K562 (cell line): ENCODE data around the gene SCFD1. TPM values are rescaled to one million over a fixed set of nuclear protein-coding genes. Genes with fewer than 3 reads are reported as not detected.

ENCODE experiments used
- ATAC-seq: fragments of 200-7000 bp; cut with Tn5 transposase; 3 replicates; pipeline ENCODE4 v1.9.1; 2020; ENCODE audit warnings: moderate library complexity
- BruUV-seq: library from RNA; stranded (reverse); fragments of 400-500 nt; replicated peaks from 2 replicates; lab custom pipeline; 2021; lab: Mats Ljungman, UMichigan
- CTCF ChIA-PET: fragments of 300-600 bp; formaldehyde crosslinking; extraction: SDS; loops from one replicate; lab custom pipeline; 2021; ENCODE audit warnings: low intra/inter-chr PET ratio; lab: Yijun Ruan, JAX
- POLR2A ChIA-PET: fragments of 300-600, 350-650 bp; sonication (Branson Sonifier 250); formaldehyde crosslinking; extraction: SDS; loops from one replicate; lab custom pipeline; 2021; ENCODE audit warnings: antibody characterized with exemption, inconsistent platforms; lab: Yijun Ruan, JAX
- DNase-seq, 4 experiments: peaks; one replicate each; pipeline versions ENCODE4 v3.0.0 to v3.0.0-alpha.2; 2011 to 2018; ENCODE audit warnings: low spot score in 3 of 4, mixed read lengths in 3 of 4; ENCODE audit errors: extremely low read depth in 1 of 4
- FAIRE-seq: peaks from 2 replicates; lab custom pipeline; 2011; peaks lifted over from hg19 to GRCh38; lab: Jason Lieb, UNC
- H2AFZ ChIP-seq: 2 replicates; pipeline ENCODE4 v1.6.0; 2011; ENCODE audit warnings: low read depth, low read length, control low read depth, inconsistent platforms
- H3K27ac ChIP-seq: fragments of 200-600 bp; 3 replicates; pipeline ENCODE4 v1.8.0; 2011; ENCODE audit warnings: low read depth, mild to moderate bottlenecking, control low read depth, inconsistent platforms, low read length, moderate library complexity, mixed read lengths; ENCODE audit errors: extremely low read depth
- H3K27me3 ChIP-seq, 2 experiments: fragments of 300-600 bp in 1 of 2; 2 replicates in 1 of 2; 3 replicates in 1 of 2; pipeline versions ENCODE4 v1.6.0 to v1.8.0; 2011; ENCODE audit warnings: inconsistent platforms in 2 of 2, low read length in 2 of 2, mild to moderate bottlenecking in 1 of 2, mixed read lengths in 1 of 2, moderate library complexity in 1 of 2; ENCODE audit not compliant: control insufficient read depth in 2 of 2, insufficient read depth in 2 of 2
- H3K36me3 ChIP-seq: fragments of 300-600 bp; 3 replicates; pipeline ENCODE4 v1.8.0; 2011; ENCODE audit warnings: mild to moderate bottlenecking, low read length, inconsistent platforms; ENCODE audit not compliant: control insufficient read depth, insufficient read depth
- H3K4me1 ChIP-seq, 2 experiments: fragments of 200-600 bp in 1 of 2; replicated peaks in 1 of 2; 2 replicates in 1 of 2; 3 replicates in 1 of 2; pipeline versions ENCODE4 v1.5.1 to v1.8.0; 2011; ENCODE audit warnings: inconsistent platforms in 2 of 2, low read length in 2 of 2, mild to moderate bottlenecking in 1 of 2, mixed read lengths in 1 of 2, moderate library complexity in 1 of 2; ENCODE audit not compliant: control insufficient read depth in 2 of 2, insufficient read depth in 2 of 2
- H3K4me2 ChIP-seq: 2 replicates; pipeline ENCODE4 v1.6.1; 2011; ENCODE audit warnings: low read length, control low read depth, inconsistent platforms, mixed read lengths; ENCODE audit not compliant: insufficient read depth
- H3K4me3 ChIP-seq: fragments of 200-600 bp; sonication (generic), shearing (Covaris generic); 2 replicates; pipeline ENCODE4 v1.5.1; 2016; ENCODE audit warnings: control low read depth, inconsistent platforms
- H3K79me2 ChIP-seq: fragments of 200-600 bp; 3 replicates; pipeline ENCODE4 v1.8.0; 2011; ENCODE audit warnings: low read length, inconsistent platforms; ENCODE audit not compliant: control insufficient read depth, insufficient read depth
- H3K9ac ChIP-seq, 2 experiments: 2 replicates each; pipeline versions ENCODE4 v1.6.0 to v1.6.1; 2011; ENCODE audit warnings: low read depth in 2 of 2, low read length in 2 of 2, control low read depth in 1 of 2, inconsistent platforms in 1 of 2, mild to moderate bottlenecking in 1 of 2, mixed read lengths in 1 of 2; ENCODE audit not compliant: insufficient read depth in 1 of 2
- H3K9me1 ChIP-seq: one replicate; pipeline ENCODE4 v1.6.0; 2011; ENCODE audit warnings: inconsistent platforms, mild to moderate bottlenecking, low read length, moderate library complexity; ENCODE audit not compliant: control insufficient read depth, insufficient read depth
- H3K9me3 ChIP-seq: replicated peaks from 2 replicates; pipeline ENCODE4 v1.5.1; 2011; ENCODE audit warnings: low read depth, low read length, inconsistent platforms; ENCODE audit not compliant: control insufficient read depth, insufficient read depth
- H4K20me1 ChIP-seq: replicated peaks from 2 replicates; pipeline ENCODE4 v1.6.1; 2011; ENCODE audit warnings: low read length, inconsistent platforms, mixed read lengths; ENCODE audit not compliant: control insufficient read depth, insufficient read depth
- CBX3 ChIP-seq, 2 experiments: IDR thresholded peaks; 1 replicate in 1 of 2; 2 replicates in 1 of 2; pipeline ENCODE4 v1.6.1; 2012; ENCODE audit warnings: inconsistent platforms in 2 of 2, low read length in 2 of 2, borderline replicate concordance in 1 of 2, control low read depth in 1 of 2
- ETV5 ChIP-seq: sonication (generic); formaldehyde crosslinking; IDR thresholded peaks from 2 replicates; pipeline ENCODE4 v1.4.0; 2020; ENCODE audit warnings: low read depth, mild to moderate bottlenecking, missing genetic modification reagents
- MAZ ChIP-seq, 2 experiments: fragments of 450-650 bp in 1 of 2; sonication (generic) in 1 of 2; formaldehyde crosslinking; IDR thresholded peaks in 1 of 2; conservative IDR thresholded peaks in 1 of 2; 2 replicates each; pipeline versions ENCODE4 v1.4.0 to v1.5.0; 2020; ENCODE audit warnings: mild to moderate bottlenecking in 1 of 2, missing genetic modification reagents in 1 of 2
- RBM14 ChIP-seq: fragments of 200-400 bp; formaldehyde crosslinking; IDR thresholded peaks from 2 replicates; pipeline ENCODE4 v1.6.1; 2018; ENCODE audit warnings: low read depth, mild to moderate bottlenecking, low read length, moderate library complexity, borderline replicate concordance; ENCODE audit not compliant: insufficient read depth
- ZBTB7A ChIP-seq: IDR thresholded peaks from 2 replicates; pipeline ENCODE4 v1.6.1; 2011; ENCODE audit warnings: low read depth, mild to moderate bottlenecking, low read length, moderate library complexity, borderline replicate concordance; ENCODE audit not compliant: control insufficient read depth
- WGBS: fragments of 100-300 bp; shearing (Covaris generic); methylation state at CpG from one replicate; pipeline ENCODE4 v1.1.6; 2016; ENCODE audit warnings: low coverage, mixed read lengths; ENCODE audit not compliant: insufficient coverage; ENCODE audit errors: missing lambda C conversion rate; 5-methylcytosine and 5-hydroxymethylcytosine counted together
- in situ Hi-C: fragments of 300-500 bp; cut with MboI; formaldehyde crosslinking; loops from 4 replicates; pipeline ENCODE4 v1.15.0; 2018; ENCODE audit warnings: inconsistent platforms, mixed read lengths
- intact Hi-C: fragments of 100-400 bp; cut with micrococcal nuclease; formaldehyde crosslinking; loops from 2 replicates; pipeline ENCODE4 v1.14.2; 2022
- polyA plus RNA-seq, 8 experiments: library from polyadenylated mRNA; depleted of rRNA in 4 of 8; stranded (reverse) in 5 of 8; unstranded in 3 of 8; fragments of >200 nt; fragmentation: Nextera tagmentation in 2 of 8; fragmentation: Illumina TruSeq in 1 of 8; extraction: Ambion mirVana in 2 of 8; extraction: Trizol in 1 of 8; gene quantifications; 2 replicates each; pipeline versions ENCODE4 v1.2.1 to v1.2.3, GENCODE V29; 2011 to 2014; ENCODE audit warnings: inconsistent platforms in 1 of 8, missing spikeins in 1 of 8
- total RNA-seq, 7 experiments: library from RNA; depleted of rRNA in 6 of 7; stranded (reverse); fragments of >200 nt in 6 of 7; fragmentation: Illumina TruSeq in 2 of 7; extraction: Trizol in 2 of 7; gene quantifications; 2 replicates each; pipeline versions ENCODE4 v1.2.1 to v1.2.3, GENCODE V29; 2011 to 2021; ENCODE audit warnings: low replicate concordance in 1 of 7
- TF ChIP-seq, protein P1 (sequence below): sonication (generic); formaldehyde crosslinking; IDR thresholded peaks from 2 replicates; pipeline ENCODE4 v1.8.1; 2023; ENCODE audit warnings: mild to moderate bottlenecking, missing genetic modification reagents
- TF ChIP-seq, protein P2 (sequence below), 2 experiments: fragments of 150-350 bp in 1 of 2; IDR thresholded peaks; 2 replicates each; pipeline ENCODE4 v1.6.1; 2012 to 2016; ENCODE audit warnings: low read depth in 2 of 2, low read length in 2 of 2, mild to moderate bottlenecking in 1 of 2, moderate library complexity in 1 of 2

The SCFD1 gene
- total and polyA plus RNA-seq, 9 of the 15 experiments (the other 6 are each of a cell fraction or from before 2014, with no cell fraction given): 48.9 to 112 (median 75.2) TPM

GRCh38 chr14:30657050-30657449 is 34.9 kb downstream of the SCFD1 start:
- H3K4me1 ChIP-seq: no peaks in the 10 kb centered on the region
- no peak overlapping the region for H3K4me3 ChIP-seq
- H3K9me1 ChIP-seq: no peaks in the 10 kb centered on the region
- no peaks in the 10 kb centered on the region for H3K79me2 ChIP-seq
- ChIA-PET POLR2A (no interaction called here), CTCF (interaction anchor here (2.7 kb wide), 1 partner anchor 250 kb away, joined by 10 read pairs; no protein-coding TSS in a partner anchor)
- H3K36me3 ChIP-seq: peaks cover 78% of the 10 kb centered on the region
- H3K27ac ChIP-seq: no peak overlapping the region
- no peak overlapping the region for H2AFZ ChIP-seq
- H3K4me2 ChIP-seq: no peak overlapping the region
- in situ Hi-C loops: loop anchor here (25.0 kb wide), 1 partner anchor 705 kb away; no protein-coding TSS in a partner anchor
- FAIRE-seq: no peak
- H4K20me1 ChIP-seq: no peaks in the 10 kb centered on the region
- WGBS: 93% methylated on average over 2 of the region's 2 CpGs
- no peak for DNase-seq
- no peak for ATAC-seq
- no peaks in the 10 kb centered on the region for H3K9me3 ChIP-seq
- TF ChIP-seq CBX3 (IDR thresholded peaks at IDR 0.05; ENCODE audit: borderline replicate concordance in 1 of 2, low read length in 2 of 2): no peak
- TF ChIP-seq MAZ (CRISPR knock-in tag; conservative IDR thresholded peaks at IDR 0.05 in 1 of 2, IDR thresholded peaks at IDR 0.05 in 1 of 2): no peak
- TF ChIP-seq, protein P1, sequence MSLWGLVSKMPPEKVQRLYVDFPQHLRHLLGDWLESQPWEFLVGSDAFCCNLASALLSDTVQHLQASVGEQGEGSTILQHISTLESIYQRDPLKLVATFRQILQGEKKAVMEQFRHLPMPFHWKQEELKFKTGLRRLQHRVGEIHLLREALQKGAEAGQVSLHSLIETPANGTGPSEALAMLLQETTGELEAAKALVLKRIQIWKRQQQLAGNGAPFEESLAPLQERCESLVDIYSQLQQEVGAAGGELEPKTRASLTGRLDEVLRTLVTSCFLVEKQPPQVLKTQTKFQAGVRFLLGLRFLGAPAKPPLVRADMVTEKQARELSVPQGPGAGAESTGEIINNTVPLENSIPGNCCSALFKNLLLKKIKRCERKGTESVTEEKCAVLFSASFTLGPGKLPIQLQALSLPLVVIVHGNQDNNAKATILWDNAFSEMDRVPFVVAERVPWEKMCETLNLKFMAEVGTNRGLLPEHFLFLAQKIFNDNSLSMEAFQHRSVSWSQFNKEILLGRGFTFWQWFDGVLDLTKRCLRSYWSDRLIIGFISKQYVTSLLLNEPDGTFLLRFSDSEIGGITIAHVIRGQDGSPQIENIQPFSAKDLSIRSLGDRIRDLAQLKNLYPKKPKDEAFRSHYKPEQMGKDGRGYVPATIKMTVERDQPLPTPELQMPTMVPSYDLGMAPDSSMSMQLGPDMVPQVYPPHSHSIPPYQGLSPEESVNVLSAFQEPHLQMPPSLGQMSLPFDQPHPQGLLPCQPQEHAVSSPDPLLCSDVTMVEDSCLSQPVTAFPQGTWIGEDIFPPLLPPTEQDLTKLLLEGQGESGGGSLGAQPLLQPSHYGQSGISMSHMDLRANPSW: no peak
- TF ChIP-seq, protein P2, sequence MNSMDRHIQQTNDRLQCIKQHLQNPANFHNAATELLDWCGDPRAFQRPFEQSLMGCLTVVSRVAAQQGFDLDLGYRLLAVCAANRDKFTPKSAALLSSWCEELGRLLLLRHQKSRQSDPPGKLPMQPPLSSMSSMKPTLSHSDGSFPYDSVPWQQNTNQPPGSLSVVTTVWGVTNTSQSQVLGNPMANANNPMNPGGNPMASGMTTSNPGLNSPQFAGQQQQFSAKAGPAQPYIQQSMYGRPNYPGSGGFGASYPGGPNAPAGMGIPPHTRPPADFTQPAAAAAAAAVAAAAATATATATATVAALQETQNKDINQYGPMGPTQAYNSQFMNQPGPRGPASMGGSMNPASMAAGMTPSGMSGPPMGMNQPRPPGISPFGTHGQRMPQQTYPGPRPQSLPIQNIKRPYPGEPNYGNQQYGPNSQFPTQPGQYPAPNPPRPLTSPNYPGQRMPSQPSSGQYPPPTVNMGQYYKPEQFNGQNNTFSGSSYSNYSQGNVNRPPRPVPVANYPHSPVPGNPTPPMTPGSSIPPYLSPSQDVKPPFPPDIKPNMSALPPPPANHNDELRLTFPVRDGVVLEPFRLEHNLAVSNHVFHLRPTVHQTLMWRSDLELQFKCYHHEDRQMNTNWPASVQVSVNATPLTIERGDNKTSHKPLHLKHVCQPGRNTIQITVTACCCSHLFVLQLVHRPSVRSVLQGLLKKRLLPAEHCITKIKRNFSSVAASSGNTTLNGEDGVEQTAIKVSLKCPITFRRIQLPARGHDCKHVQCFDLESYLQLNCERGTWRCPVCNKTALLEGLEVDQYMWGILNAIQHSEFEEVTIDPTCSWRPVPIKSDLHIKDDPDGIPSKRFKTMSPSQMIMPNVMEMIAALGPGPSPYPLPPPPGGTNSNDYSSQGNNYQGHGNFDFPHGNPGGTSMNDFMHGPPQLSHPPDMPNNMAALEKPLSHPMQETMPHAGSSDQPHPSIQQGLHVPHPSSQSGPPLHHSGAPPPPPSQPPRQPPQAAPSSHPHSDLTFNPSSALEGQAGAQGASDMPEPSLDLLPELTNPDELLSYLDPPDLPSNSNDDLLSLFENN (IDR thresholded peaks at IDR 0.05; ENCODE audit: low read depth in 2 of 2, low read length in 2 of 2): no peak
- TF ChIP-seq RBM14: no peak
- TF ChIP-seq ETV5 (CRISPR knock-in tag): no peak
- no peak for TF ChIP-seq ZBTB7A
- intact Hi-C loops: loop anchor here (2.0 kb wide), 1 partner anchor 250 kb away; no protein-coding TSS in a partner anchor
- no TSS peak for BruUV-seq
- no peak overlapping the region for H3K9ac ChIP-seq
- no peaks in the 10 kb centered on the region for H3K27me3 ChIP-seq
